ENCODE results near the gene PLK5.
"Not testable (repeated sequence)": the region's sequence is repeated elsewhere in the genome, so short reads cannot be mapped to it uniquely, and the experiment has no call there.

Gene PLK5, protein sequence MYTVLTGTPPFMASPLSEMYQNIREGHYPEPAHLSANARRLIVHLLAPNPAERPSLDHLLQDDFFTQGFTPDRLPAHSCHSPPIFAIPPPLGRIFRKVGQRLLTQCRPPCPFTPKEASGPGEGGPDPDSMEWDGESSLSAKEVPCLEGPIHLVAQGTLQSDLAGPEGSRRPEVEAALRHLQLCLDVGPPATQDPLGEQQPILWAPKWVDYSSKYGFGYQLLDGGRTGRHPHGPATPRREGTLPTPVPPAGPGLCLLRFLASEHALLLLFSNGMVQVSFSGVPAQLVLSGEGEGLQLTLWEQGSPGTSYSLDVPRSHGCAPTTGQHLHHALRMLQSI

DNA sequence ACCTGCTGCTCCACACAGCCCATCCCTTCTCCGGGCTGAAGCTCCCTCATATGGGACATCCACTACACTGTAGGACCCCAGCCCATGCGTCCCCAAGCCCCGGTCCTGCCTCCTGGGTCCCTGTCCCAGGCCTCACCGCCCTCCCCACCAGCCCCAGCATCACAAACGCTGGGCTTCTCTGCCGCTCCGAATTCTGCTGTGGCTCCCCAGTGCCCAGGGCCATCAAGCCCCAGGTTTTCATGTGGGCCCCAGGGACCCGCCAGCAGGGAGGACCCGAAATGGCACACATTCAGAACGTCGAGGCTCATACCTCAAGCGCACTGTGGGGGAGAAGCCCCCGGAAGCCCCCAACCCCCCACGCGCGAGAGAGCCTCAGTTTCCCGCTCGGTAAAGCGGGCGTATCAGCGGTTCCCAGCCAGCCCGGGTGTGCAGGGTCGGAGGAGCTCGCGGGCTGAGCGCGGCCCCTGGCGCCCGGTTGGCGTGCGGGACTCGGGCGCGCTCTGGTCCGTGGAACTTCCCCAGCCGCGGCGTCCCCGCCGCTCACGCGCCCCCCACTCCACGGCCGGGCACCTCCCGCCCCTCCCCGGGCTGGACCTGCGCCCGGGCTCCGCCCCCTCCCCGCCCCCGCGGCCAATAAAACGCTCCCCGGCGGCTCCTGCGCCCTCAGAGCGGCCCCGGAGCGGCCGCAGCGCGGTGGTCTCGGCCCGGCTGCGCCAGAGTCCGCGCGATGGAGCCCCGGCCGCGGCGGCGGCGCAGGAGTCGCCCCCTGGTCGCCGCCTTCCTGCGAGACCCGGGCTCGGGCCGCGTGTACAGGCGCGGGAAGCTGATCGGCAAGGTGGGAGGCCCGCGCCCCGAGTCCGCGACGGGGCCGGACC, at the start of gene PLK5:
TSS of gene PLK5 (plus strand) at position 666 of the 875 bp plus-strand sequence. CDS start 2,920 bp downstream, outside the sequence.
- DNase-seq (ENCODE audit: low read depth), result no peak

DNA sequence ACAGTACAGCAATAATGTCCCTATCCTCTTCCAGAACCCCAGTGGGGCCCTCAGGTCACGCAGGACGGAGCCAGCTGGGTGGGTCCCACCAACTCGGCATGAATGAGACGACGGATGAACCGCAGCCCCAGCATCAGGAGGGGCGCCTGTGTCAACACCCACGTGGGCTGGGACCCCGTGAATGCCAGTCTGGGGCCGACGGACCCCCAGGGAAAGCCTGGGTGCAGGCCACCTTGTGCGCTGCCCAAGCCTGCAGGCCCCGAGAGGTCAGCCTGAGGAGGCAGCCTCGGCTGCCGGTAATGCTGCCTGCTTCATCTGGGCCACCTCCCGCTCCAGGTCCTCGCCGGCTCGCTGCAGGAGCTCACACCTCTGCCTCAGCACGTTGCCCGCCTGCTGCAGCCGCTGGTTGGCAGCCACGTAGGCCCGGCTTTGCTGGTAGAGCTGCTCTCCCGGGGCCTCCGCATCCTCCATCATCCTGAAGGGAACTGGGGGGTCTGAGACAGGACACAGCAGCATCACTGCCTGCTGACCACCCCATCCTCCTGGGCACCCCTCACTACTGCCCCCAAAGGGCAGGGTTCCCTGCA, 49.0 kb upstream of the PLK5 start:
- no peak for DNase-seq (ENCODE audit: low read depth)

DNA sequence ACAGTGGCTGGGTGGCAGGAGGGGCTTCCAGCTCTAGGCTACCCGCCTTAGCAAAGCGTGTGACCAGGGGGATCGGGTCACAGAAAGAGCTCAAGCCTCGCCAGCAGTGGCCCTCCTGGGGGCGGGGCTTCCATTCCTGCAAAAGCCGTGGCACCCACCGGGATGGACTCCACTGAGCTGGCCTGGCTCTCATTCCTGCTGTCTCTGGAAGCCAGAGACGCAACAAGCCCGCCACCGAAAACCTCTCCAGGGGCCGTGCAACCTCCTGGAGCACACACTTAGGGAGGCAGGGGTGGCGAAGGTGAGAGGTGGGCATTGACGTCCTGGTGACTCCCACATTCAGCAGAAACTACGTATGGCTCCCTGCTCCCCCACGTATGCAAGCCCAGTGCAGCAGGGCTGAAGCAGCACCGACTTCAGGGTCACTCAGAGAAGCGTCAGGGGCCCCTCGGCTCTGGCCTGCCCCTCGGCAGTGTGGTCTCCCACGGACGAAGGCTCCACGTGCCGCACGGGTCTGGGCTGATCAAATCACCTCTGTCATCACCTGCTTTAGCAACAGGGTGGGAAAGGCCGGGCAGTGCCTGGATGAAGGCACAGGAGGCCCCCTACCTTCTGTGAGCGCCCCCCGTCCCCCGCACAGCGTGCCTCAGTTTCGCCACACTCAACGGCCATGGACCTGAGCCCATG, 48.0 kb upstream of the PLK5 start:
- DNase-seq (ENCODE audit: low read depth), result no peak

DNA sequence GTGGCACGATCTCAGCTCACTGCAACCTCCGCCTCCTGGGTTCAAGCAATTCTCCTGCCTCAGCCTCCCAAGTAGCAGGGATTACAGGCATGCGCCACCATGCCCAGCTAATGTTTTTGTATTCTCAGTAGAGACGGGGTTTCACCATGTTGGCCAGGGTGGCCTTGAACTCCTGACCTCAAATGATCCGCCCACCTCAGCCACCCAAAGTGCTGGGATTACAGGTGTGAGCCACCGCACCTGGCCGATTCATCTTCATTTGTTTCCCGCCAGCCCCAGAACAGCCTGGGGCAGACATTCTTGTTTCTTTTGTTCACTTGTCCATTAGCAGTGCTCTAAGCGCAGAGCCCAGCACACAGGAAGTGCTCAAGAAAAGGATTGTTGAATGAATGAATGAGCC, 46.8 kb upstream of the PLK5 start:
- DNase-seq (ENCODE audit: low read depth), result not testable (repeated sequence)

DNA sequence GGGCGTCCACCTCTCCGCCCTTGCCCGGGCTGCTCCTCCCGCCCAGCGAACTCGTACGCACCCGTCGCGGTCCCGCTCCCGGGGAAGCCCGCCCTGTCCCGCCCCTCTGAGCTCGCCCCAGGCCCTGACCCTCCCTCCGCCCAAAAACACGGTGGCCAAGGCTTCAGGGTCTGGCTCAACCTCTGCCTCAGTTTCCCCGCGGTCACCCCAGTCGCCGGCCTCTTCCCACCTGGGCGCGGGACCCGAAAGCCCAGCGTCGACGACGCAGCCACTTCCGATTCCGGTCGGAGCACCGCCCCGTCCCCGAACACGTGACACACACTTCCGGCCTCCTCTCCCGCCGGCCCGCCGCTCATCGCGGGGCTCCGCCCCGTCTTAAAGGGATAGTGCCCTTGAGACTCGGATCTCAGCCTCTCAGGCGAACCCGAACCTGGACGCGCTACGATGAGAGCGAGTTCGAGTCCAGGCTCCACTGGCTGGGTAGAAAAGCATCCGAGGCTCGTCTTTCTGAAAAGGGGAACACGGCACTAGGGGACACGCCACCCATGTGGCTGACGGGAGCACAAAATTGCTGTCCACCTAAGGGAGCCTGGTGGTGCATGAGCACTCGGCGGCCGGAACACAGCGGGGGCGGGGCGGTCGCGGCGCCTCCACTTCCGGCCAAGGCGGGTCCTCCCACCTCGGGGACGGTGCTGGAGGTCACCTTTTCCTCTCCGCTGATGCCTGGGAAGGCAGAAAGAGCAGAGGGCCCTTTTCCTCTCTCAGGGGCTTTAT, 44.8 kb upstream of the PLK5 start, which contains the start of gene C19orf25:
TSS of gene C19orf25 (minus strand) at position 282 of the 774 bp plus-strand sequence. CDS start 312 bp downstream, outside the sequence.
- peak; percentile 82 for DNase-seq (ENCODE audit: low read depth)

DNA sequence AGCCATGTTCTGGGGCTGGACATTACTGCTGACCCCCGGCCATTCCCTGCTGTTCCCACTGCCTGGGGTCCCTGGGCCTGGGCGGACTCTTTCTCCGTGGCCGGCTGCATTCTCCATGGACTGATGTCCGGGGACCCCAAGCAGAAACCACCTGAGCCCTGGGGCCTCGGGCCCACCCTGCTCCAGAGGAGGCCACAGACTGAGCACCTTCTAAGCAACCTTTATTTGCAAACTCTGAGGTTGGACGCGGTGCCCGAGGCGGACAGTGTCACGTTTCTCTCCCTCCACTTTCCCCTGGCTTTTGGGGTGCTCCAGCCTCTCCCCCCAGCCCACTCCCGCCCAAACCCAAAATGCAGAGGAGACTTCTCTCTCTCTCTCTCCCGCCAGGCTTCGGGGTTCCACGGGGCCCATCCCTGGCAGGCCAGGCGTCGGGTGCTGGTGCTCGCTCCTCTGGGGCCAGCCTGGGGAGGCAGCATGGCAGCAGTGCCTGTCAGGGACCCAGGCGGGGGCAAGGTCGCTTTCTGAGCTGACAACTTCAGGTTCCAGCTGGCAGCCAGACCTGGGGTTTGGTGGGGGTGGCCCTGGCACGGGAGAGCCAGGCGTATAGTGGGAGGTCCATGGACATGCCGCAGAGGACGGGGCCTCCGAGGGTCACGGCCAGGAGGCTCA, 42.5 kb upstream of the PLK5 start:
- no peak for DNase-seq (ENCODE audit: low read depth)

DNA sequence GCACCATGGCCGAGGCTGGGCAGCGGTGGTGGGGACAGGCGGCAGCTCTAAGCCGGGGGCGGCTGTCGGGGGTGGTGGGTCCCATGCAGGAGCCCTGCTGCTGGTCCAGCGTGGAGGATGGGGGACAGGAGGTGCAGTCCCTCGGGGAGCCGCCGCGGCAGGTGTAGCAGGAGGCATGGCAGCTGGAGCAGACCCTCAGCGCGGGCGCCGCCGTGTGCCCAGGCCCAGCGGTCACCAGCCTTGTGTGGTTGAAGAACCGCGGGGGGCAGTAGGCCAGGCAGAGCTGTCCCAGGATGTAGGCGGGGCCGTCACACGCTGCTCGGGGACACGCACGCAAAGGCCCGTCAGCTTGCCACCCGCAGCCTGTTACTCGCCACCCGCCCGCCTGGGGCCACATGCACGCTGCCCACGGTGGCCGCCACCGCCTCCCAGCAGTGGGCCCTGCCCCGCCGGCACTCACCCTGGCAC, 42.0 kb upstream of the PLK5 start:
- no peak for DNase-seq (ENCODE audit: low read depth)

DNA sequence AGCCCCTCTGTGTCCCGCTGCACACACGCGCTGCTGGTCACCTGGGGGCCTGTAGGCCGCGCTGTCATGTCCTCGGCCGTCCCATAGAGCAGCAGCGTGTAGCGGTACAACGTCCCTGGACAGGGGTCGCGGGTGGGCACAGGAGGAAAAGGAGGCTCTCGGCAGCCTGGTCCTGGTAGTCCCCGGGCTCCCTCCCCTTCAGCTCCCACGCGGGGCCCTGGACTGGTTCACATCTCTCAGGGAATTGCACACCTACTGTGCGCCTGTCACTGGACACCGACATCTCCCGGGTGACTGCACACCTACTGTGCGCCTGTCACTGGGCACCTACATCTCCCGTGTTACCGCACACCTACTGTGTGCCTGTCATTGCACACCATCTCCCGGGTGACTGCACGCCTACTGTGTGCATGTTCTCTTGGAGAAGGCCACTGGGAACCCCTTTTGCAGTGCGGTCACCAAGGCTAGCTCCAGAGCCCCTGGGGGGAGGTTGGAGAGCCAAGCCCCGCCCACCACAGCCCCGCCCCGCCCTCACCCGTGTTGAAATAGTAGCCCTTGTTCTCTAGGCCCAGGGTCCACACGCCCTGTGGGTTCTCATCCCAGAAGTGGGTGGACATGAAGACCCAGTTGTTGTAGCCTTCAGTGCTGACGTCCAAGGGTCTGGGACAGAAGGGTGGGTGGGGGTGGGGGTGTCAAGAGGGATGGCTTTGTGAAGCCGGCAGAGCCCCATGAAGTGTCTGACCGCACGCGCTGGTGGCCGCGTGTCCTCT, 41.3 kb upstream of the PLK5 start:
- DNase-seq (ENCODE audit: low read depth), result no peak

DNA sequence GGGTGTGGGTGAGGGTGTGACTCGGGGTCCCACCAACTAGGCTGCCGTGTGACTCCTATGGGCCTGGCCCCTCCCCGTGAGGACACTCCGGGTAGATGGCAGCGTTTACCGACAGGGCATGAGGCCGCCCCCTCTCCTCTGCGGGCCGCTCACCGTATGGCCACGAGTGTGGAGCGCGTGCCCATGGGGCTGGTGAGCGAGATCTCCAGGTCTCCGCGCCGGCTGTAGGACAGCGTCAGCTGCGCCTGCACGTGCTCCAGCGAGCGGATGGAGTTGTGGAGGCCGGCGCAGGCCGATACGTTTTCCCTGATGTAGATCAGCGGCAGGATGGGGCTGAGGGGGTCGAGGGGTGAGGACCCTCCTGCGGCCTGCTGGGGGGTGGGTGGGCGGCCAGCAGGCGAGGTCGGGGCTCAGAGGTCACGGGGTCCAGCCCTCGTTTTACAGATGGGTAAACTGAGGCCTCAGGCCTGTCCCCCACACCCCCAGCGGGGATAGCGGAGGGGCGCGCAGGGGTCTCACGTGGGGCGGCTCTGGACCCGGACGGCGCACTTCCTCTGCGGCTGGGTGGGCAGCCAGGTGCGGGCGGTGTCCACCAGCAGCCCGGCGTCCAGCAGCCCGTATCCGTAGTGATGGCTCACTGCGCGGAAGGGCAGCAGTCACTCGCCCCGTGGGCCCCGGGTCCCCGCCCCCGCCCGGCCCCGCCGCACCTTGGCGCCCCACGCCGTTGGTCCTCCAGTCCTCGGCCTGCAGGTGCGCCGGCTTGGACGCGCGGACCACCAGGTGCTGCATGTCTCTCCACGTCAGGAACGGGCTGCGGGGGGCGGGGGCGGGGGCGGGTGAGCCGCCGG, 40.5 kb upstream of the PLK5 start:
- DNase-seq (ENCODE audit: low read depth), result no peak

DNA sequence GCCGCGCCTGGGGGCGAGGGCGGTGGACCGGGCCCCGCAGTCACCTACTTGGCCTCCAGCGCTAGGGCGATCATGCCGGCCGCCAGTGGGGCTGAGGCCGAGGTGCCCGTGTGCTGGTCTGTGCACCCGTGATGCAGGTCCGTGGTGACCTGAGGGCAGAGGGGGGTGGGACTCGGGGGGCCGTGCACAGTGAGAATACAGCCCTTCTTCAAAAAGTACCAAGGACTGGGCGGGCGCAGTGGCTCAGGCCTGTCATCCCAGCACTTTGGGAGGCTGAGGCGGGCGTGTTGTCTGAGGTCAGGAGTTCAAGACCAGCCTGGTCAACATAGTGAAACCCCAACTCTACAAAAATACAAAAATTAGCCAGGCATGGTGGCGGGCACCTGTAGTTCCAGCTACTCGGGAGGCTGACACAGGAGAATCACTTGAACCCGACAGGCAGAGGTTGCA, 39.9 kb upstream of the PLK5 start:
- no peak for DNase-seq (ENCODE audit: low read depth)

DNA sequence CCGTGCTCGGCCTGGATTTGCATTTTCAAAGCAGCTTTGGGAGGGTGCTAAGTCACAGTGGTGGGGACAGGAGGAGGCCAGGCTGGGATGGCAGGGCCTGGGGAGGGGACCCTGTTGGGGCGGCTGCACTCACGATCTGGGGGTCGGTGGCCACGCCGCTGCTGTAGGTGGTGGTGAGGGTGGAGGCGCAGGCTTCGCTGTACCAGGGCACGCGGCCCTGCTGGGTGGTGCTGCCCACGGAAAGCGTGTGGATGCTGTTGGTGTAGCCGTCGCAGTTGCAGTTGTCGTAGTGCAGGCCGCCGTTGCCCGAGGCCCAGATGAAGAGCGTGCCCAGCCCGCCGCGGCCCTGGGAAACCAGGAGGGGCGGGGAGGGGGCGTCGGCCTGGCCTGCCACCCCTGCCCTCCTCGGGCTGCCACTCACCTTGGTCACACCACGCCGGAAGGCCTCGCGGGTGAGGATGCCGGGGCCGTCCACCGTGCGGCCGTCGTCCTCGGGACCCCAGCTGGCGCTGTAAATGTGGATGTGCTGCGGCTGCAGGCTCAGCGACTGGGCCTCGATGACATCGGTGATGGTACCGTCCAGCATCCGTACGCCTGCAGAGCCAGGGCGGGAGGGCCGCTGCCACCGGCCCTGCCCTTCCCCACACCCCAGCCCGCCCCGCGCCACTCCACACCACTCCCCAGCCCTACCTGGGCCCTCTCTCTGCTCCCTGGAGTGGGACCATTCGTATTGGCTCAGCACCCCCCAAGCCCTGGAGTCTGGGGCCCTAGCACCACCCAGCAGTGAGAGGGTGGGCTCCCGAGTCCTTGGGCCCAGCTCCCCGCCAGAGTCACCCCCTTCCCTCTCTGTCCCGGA, 36.9 kb upstream of the PLK5 start:
- no peak for DNase-seq (ENCODE audit: low read depth)

DNA sequence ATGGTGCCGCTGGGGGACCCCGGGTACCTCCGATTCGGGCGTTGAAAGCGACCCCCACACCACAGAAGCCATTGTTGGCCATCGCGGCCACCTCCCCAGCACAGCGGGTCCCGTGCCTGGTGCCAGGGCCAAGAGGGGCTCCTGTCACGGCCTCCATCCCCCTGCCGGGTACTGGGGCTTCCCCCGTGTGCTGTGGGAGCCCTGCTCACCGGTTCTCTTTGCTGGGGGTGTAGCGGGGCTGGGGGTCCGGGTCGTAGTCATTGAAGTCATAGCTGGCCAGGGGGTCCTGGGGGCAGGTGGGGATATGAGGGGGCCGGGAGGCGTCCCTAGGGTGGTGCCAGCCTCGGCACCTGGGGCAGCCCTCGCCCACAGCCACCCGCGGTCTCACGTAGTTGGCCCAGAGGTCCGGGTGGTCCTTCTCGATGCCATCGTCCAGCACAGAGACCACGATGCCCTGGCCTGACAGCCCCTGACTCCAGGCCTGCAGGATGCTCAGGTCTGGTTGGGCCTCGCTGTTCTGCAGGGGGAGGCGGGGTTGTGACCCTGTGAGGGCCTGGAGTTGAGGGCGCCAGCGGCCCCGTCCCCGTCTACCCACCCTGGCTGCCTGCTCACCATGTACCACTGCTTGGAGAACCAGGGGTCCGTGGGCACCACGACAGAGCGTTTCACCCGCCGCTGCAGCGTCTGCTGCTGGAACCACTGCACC, 36.1 kb upstream of the PLK5 start:
- DNase-seq (ENCODE audit: low read depth), result no peak

DNA sequence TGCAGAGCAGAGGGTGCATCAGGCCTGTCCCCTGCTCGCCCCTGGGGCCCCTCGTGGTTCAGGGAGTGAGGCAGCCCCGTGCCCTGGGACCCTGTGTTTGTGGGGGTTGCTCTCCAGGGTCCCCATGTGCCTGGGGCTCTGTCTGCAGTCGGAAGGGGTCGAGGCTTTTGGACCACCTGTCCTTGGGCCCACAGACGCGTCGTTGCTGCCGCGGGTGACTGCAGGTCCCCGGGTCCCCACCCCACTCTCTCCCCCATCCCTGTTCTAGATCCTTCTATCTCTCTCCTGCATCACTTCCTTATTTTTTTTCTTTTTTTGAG, 35.6 kb upstream of the PLK5 start:
- DNase-seq (ENCODE audit: low read depth), result no peak

DNA sequence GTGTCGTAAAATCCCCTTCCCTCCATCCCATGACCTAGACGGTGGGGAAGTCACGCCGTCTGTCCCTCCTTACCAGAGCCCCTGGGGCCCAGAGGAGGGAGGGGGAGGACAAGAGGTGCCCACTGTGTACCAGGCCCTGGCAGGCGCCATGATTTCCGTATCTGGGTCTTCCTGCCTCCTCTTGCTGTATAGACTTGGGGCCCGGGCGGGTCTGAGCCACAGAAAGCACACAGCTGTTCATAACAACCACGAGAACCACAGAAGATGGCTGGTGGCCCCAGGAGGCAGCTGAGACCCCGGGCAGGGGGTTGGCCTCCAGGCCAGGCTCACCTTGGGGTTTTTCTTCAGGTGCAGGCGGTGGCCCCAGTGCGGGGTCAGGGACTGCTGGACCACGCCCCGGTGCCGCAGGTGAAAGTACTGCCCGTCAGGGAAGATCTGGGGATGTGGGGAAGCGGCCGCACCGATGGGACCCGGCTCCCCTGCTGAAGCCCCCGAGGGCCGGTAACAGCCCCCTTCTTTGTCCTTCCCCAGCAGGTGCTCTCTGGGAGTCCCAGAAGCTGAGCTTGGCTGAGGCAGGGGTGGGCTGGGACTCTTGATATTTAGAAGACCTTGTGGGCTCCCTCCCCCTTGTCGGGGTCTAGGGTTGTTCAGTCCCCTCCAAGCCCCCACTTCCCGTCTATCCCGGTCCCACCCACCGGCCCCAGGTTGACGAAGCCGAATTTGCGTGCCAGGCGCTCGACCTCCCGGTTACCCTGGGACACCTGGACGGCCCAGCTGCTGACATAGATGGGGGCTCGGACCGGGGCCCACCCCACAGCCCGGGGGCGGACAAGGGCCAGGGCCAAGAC, 34.2 kb upstream of the PLK5 start:
- no peak for DNase-seq (ENCODE audit: low read depth)

DNA sequence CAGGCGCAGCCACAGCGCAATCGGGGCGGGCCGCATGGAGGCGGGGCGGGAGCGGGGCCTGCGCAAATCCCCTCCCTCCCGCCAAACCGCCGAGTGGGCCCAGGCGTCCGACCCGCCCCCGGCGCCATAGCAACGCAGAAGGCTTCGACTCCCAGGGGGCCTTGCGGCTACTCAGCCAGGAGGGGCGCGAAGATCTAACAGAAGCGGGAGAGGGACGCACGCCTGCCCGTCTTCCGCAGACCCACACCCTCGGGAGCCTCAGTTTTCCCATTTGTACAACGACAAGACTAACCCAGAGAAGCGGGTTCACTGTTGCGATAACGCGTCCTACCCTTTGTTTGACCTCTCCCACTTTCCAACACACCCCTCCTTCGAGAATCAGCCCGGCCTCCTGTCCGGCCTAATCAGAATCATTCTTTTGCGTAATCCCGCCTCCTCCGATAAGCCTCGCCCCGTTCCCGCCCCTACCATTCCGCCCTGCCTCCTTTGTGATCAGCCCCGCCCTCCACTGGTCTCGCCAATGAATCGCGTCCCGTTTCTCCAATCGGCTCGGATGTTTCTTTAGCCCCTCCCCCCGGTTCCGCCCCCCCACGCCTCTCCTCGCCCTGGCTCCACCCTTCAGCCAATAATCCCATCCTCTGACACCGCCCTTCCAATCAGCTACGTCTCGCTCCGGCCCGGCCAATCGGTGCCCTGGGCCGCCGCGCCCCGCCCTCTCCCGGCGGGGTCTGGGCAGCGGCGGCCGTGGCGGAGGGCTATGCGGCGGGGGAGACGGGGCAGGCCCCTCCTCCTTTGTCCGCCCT, 33.4 kb upstream of the PLK5 start, which contains the start of gene PCSK4:
TSS of gene PCSK4 (minus strand) at position 40 of the 803 bp plus-strand sequence. CDS start at position 36, 4 bp downstream.
- DNase-seq (ENCODE audit: low read depth), result peak; percentile 95

Data from stimulated activated CD8-positive, alpha-beta memory T cell treated with anti-CD3 and anti-CD28 coated beads, Interleukin-15, amount 100 ng/mL, for 24 hours (primary cell).